Measurements from ENCODE around the gene HORMAD2.

HORMAD2 gene

GRCh38 chr22:30188911-30189310 is 108.6 kb downstream of the HORMAD2 start:
- TF ChIP-seq, protein P1, sequence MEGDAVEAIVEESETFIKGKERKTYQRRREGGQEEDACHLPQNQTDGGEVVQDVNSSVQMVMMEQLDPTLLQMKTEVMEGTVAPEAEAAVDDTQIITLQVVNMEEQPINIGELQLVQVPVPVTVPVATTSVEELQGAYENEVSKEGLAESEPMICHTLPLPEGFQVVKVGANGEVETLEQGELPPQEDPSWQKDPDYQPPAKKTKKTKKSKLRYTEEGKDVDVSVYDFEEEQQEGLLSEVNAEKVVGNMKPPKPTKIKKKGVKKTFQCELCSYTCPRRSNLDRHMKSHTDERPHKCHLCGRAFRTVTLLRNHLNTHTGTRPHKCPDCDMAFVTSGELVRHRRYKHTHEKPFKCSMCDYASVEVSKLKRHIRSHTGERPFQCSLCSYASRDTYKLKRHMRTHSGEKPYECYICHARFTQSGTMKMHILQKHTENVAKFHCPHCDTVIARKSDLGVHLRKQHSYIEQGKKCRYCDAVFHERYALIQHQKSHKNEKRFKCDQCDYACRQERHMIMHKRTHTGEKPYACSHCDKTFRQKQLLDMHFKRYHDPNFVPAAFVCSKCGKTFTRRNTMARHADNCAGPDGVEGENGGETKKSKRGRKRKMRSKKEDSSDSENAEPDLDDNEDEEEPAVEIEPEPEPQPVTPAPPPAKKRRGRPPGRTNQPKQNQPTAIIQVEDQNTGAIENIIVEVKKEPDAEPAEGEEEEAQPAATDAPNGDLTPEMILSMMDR (conservative IDR thresholded peaks at IDR 0.05; ENCODE audit: low read length), result no peak
- DNase-seq (ENCODE audit: low read depth), result no peak
- H3K4me3 ChIP-seq (ENCODE audit: low read length), result no peak overlapping the region

DNA sequence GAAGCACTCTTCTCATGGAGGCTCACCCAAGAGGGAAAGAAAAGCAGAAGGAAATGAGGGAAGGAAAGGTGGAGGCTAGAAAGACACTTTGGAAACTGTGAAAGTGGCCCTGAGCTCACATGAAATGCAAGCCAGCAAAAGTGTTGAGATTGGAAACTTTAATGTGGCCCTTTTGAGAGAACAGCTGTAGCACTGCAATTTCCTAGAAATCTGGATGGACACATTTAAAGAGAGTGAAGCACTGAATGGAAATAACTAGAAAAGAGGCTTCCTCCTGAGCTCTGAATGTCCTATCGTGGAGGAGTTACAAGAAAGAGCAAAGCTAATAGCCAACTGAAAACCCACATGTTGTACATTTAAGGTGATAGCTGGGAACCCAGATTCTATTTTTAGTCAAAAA is 110.3 kb downstream of the HORMAD2 start:
- TF ChIP-seq, protein P1 (conservative IDR thresholded peaks at IDR 0.05; ENCODE audit: low read length), result no peak
- no peak overlapping the region for H3K4me3 ChIP-seq (ENCODE audit: low read length)
- no peak for DNase-seq (ENCODE audit: low read depth)

DNA sequence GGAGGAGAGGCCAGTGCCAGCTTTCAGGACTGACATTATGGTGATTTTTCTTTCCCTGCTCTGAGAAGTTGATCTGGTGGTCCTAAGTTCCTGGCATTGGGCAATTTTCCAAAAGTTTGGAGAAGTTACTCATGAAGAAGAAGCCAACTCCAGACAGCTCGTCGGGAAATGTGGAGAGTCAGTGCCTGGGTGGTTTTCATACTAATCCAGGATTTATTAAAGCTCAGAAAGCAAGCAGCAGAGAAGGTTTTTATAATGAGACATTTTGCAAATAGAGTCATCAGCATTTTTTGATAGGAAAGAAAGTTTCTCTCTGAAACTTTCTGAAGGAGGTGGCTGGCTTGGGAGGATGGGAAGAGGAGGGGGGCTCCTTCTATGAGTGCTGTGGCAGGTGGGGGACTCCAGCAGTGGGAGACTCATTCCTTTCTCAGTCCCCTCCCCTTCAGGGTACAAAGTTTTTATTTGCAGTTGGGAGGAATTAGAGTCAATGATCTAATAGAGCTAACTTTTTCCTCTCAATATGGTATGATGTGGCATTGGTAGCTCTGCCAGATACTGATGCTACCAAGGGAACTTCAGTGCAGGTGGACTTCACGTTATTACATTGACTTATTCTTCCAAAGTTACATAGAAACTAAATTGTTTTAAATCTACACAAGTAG is 110.9 kb downstream of the HORMAD2 start:
- no peak overlapping the region for H3K4me3 ChIP-seq (ENCODE audit: low read length)
- DNase-seq (ENCODE audit: low read depth), result no peak
- TF ChIP-seq, protein P1 (conservative IDR thresholded peaks at IDR 0.05; ENCODE audit: low read length), result no peak

- TF ChIP-seq, protein P1 (conservative IDR thresholded peaks at IDR 0.05; ENCODE audit: low read length), result no peak
- DNase-seq (ENCODE audit: low read depth), result no peak
- H3K4me3 ChIP-seq (ENCODE audit: low read length), result no peak overlapping the region
Observed at GRCh38 chr22:30192427-30192826, 112.2 kb downstream of the HORMAD2 start.

- DNase-seq (ENCODE audit: low read depth), result no peak
- TF ChIP-seq, protein P1 (conservative IDR thresholded peaks at IDR 0.05; ENCODE audit: low read length), result no peak
- no peak overlapping the region for H3K4me3 ChIP-seq (ENCODE audit: low read length)
Observed at GRCh38 chr22:30193031-30193775, 112.9 kb downstream of the HORMAD2 start.

- TF ChIP-seq, protein P1 (conservative IDR thresholded peaks at IDR 0.05; ENCODE audit: low read length), result no peak
- H3K4me3 ChIP-seq (ENCODE audit: low read length), result peak overlapping the region; percentile 28
- DNase-seq (ENCODE audit: low read depth), result no peak
Observed at GRCh38 chr22:30195245-30196140, 115.2 kb downstream of the HORMAD2 start.
